GM23338 (cell line): ENCODE results near the gene DGLUCY. TPM values are rescaled to one million over a fixed set of nuclear protein-coding genes. Genes with fewer than 3 reads are reported as not detected.

Experiments
- ATAC-seq: fragments of 200-7000 bp; cut with Tn5 transposase; 3 replicates; pipeline ENCODE4 v1.9.1; 2020
- DNase-seq: peaks from one replicate; pipeline ENCODE4 v3.0.0-alpha.2; 2015; ENCODE audit warnings: low spot score
- H2AFZ ChIP-seq: fragments of 200-600 bp; sonication (generic); 2 replicates; pipeline ENCODE4 v1.8.0; 2016; ENCODE audit warnings: antibody characterized with exemption, mild to moderate bottlenecking, moderate library complexity
- H3F3A ChIP-seq: fragments of 200-600 bp; sonication (generic); replicated peaks from 2 replicates; pipeline ENCODE4 v1.8.0; 2017; ENCODE audit warnings: antibody characterized with exemption, mixed run types, low read depth
- H3K27ac ChIP-seq: fragments of 200-600 bp; sonication (generic); 2 replicates; pipeline ENCODE4 v1.6.1; 2016; ENCODE audit warnings: low read depth
- H3K27me3 ChIP-seq: fragments of 200-600 bp; sonication (generic); 2 replicates; pipeline ENCODE4 v1.8.0; 2016; ENCODE audit warnings: mild to moderate bottlenecking, mixed run types, moderate library complexity; ENCODE audit not compliant: insufficient read depth
- H3K36me3 ChIP-seq: fragments of 200-600 bp; sonication (generic); 2 replicates; pipeline ENCODE4 v1.8.0; 2016; ENCODE audit warnings: mild to moderate bottlenecking; ENCODE audit not compliant: insufficient read depth
- H3K4me1 ChIP-seq: fragments of 200-600 bp; sonication (generic); 2 replicates; pipeline ENCODE4 v1.8.0; 2016; ENCODE audit warnings: mild to moderate bottlenecking, moderate library complexity; ENCODE audit not compliant: insufficient read depth
- H3K4me2 ChIP-seq: fragments of 200-600 bp; sonication (generic); 2 replicates; pipeline ENCODE4 v1.7.1; 2017; ENCODE audit warnings: mixed run types
- H3K4me3 ChIP-seq: fragments of 200-600 bp; sonication (generic); 2 replicates; pipeline ENCODE4 v1.6.1; 2016; ENCODE audit warnings: mixed run types
- H3K79me2 ChIP-seq: fragments of 200-600 bp; sonication (generic); replicated peaks from 2 replicates; pipeline ENCODE4 v1.8.0; 2017; ENCODE audit warnings: mild to moderate bottlenecking; ENCODE audit not compliant: insufficient read depth
- H3K9me2 ChIP-seq: fragments of 200-600 bp; sonication (generic); 2 replicates; pipeline ENCODE4 v1.8.0; 2017; ENCODE audit not compliant: insufficient read depth
- H4K20me1 ChIP-seq: fragments of 200-600 bp; sonication (generic); replicated peaks from 2 replicates; pipeline ENCODE4 v1.8.0; 2017; ENCODE audit warnings: mild to moderate bottlenecking; ENCODE audit not compliant: insufficient read depth
- H3K27ac Mint-ChIP-seq: 2 replicates; pipeline ENCODE4 v1.8.0; 2020; ENCODE audit warnings: inconsistent platforms, mild to moderate bottlenecking, moderate library complexity, mixed read lengths
- H3K27me3 Mint-ChIP-seq: 3 replicates; pipeline ENCODE4 v1.8.0; 2022; ENCODE audit warnings: low read depth, mild to moderate bottlenecking, moderate library complexity, mixed read lengths, inconsistent platforms; ENCODE audit not compliant: insufficient read depth, poor library complexity
- H3K36me3 Mint-ChIP-seq: 3 replicates; pipeline ENCODE4 v1.8.0; 2021; ENCODE audit warnings: low read depth, mild to moderate bottlenecking, inconsistent platforms, moderate library complexity, mixed read lengths
- H3K4me1 Mint-ChIP-seq: 3 replicates; pipeline ENCODE4 v1.8.0; 2020; ENCODE audit warnings: mild to moderate bottlenecking, inconsistent platforms, mixed read lengths
- H3K4me3 Mint-ChIP-seq: 3 replicates; pipeline ENCODE4 v1.8.0; 2021; ENCODE audit warnings: moderate library complexity, mild to moderate bottlenecking, inconsistent platforms, mixed read lengths
- H3K9me3 Mint-ChIP-seq: 3 replicates; pipeline ENCODE4 v1.8.0; 2020; ENCODE audit warnings: moderate library complexity, mild to moderate bottlenecking, inconsistent platforms, mixed read lengths
- CREB1 ChIP-seq: fragments of 250-450 bp; sonication (Bioruptor Pico); IDR thresholded peaks from 2 replicates; pipeline ENCODE4 v1.5.0; 2020; ENCODE audit warnings: low read depth, mild to moderate bottlenecking, moderate library complexity
- EZH2phosphoT487 ChIP-seq: fragments of 200-600 bp; sonication (generic); IDR thresholded peaks from one replicate; pipeline ENCODE4 v1.8.1; 2018; ENCODE audit warnings: antibody characterized with exemption; ENCODE audit not compliant: unreplicated experiment
- POLR2AphosphoS5 ChIP-seq: IDR thresholded peaks from 2 replicates; pipeline ENCODE4 v1.6.1; 2016; ENCODE audit warnings: antibody characterized with exemption, low read depth
- STAT1 ChIP-seq: IDR thresholded peaks from one replicate; pipeline ENCODE4 v1.6.1; 2016; ENCODE audit warnings: antibody characterized with exemption; ENCODE audit not compliant: unreplicated experiment
- ZNF114 ChIP-seq: fragments of 250-450 bp; sonication (Bioruptor Pico); IDR thresholded peaks from 2 replicates; pipeline ENCODE4 v1.5.0; 2020; ENCODE audit warnings: mild to moderate bottlenecking, moderate library complexity
- ZNF331 ChIP-seq: fragments of 250-450 bp; sonication (Bioruptor Pico); IDR thresholded peaks from 2 replicates; pipeline ENCODE4 v1.5.0; 2020; ENCODE audit warnings: low read depth, mild to moderate bottlenecking, moderate library complexity
- polyA plus RNA-seq: library from polyadenylated mRNA; unstranded; fragments of >200 nt; fragmentation: Nextera tagmentation; extraction: Ambion mirVana; gene quantifications from 2 replicates; pipeline ENCODE4 v1.2.1, GENCODE V29; 2016
- total RNA-seq: library from RNA; depleted of rRNA; stranded (reverse); fragments of >200 nt; shearing (Covaris generic); gene quantifications from 2 replicates; pipeline ENCODE4 v1.2.3, GENCODE V29; 2014
- TF ChIP-seq, protein P1 (sequence below), 2 experiments: fragments of 200-600 bp in 1 of 2; sonication (generic) in 1 of 2; conservative IDR thresholded peaks; 2 replicates each; pipeline versions ENCODE4 v1.5.1 to v1.6.1; 2016 to 2017; ENCODE audit warnings: antibody characterized with exemption in 2 of 2, low read depth in 2 of 2, mild to moderate bottlenecking in 2 of 2, moderate library complexity in 1 of 2
- TF ChIP-seq, protein P2 (sequence below): IDR thresholded peaks from one replicate; pipeline ENCODE4 v1.6.1; 2018; ENCODE audit warnings: antibody characterized with exemption; ENCODE audit not compliant: unreplicated experiment
- TF ChIP-seq, protein P3 (sequence below): fragments of 250-450 bp; sonication (Bioruptor Pico); IDR thresholded peaks from 2 replicates; pipeline ENCODE4 v1.5.0; 2020; ENCODE audit warnings: mild to moderate bottlenecking, moderate library complexity

The DGLUCY gene
- total and polyA plus RNA-seq, 2 experiments from 2014 or later = 14.6 to 31.6 TPM

DNA sequence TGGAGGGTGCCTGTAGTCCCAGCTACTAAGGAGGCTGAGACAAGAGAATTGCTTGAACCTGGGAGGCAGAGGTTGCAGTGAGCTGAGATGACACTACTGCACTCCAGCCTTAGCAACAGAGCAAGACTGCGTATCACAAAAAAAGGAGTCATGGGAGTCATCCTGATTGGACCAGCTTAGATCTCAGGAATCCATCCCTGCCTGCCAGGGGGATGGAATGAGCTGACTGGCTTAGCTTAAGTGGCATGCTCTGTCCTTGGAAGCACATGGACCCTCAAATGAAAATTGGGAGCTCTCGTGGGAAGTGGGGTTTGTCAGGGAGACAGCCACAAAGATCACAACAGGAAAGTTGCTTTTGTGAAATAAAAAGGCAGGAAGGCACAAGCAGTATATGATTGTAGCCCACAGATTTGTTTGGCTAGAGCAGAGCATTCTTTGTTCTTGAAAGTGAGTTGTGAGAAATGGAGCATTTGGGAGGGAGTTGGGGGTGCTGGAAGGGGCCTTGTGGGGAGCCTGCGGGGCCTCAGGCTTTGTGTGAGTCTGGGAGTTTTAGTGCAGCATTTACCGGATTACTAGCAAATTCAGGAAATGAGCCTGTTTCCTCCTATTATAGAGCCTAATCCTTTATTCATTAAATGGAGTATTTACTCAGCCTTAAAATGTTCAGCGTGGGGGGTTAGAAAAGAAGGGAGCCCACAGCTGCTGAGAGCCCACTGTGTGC is 30.7 kb downstream of the DGLUCY start:
- Histone ChIP-seq H4K20me1 (no peaks in the 10 kb centered on the region; the same call in 1 of the 2 replicates), H3K36me3 (no peaks in the 10 kb centered on the region), H3K27me3 (no peaks in the 10 kb centered on the region), H3K4me1 (no peaks in the 10 kb centered on the region; the same call in 1 of the 2 replicates), H3F3A (no peaks in the 10 kb centered on the region), H2AFZ (no peak overlapping the region), H3K79me2 (no peaks in the 10 kb centered on the region), H3K4me2 (no peak overlapping the region), H3K9me2 (no peaks in the 10 kb centered on the region), H3K4me3 (no peak overlapping the region), H3K27ac (no peak overlapping the region)
- H3K27ac Mint-ChIP-seq = peak overlapping the region; percentile 79; the same call in 1 of the 2 replicates
- DNase-seq = no peak
- peaks cover 6% of the 10 kb centered on the region; the same call in 2 of the 3 replicates for H3K36me3 Mint-ChIP-seq
- peaks cover 7% of the 10 kb centered on the region for H3K27me3 Mint-ChIP-seq
- TF ChIP-seq POLR2AphosphoS5 (no peak), CREB1 (no peak), STAT1 (no peak), ZNF114 (no peak), EZH2phosphoT487 (no peak), ZNF331 (CRISPR knock-in tag) (no peak)
- TF ChIP-seq, protein P1, sequence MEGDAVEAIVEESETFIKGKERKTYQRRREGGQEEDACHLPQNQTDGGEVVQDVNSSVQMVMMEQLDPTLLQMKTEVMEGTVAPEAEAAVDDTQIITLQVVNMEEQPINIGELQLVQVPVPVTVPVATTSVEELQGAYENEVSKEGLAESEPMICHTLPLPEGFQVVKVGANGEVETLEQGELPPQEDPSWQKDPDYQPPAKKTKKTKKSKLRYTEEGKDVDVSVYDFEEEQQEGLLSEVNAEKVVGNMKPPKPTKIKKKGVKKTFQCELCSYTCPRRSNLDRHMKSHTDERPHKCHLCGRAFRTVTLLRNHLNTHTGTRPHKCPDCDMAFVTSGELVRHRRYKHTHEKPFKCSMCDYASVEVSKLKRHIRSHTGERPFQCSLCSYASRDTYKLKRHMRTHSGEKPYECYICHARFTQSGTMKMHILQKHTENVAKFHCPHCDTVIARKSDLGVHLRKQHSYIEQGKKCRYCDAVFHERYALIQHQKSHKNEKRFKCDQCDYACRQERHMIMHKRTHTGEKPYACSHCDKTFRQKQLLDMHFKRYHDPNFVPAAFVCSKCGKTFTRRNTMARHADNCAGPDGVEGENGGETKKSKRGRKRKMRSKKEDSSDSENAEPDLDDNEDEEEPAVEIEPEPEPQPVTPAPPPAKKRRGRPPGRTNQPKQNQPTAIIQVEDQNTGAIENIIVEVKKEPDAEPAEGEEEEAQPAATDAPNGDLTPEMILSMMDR (conservative IDR thresholded peaks at IDR 0.05; ENCODE audit: low read depth in 2 of 2) = no peak
- TF ChIP-seq, protein P2, sequence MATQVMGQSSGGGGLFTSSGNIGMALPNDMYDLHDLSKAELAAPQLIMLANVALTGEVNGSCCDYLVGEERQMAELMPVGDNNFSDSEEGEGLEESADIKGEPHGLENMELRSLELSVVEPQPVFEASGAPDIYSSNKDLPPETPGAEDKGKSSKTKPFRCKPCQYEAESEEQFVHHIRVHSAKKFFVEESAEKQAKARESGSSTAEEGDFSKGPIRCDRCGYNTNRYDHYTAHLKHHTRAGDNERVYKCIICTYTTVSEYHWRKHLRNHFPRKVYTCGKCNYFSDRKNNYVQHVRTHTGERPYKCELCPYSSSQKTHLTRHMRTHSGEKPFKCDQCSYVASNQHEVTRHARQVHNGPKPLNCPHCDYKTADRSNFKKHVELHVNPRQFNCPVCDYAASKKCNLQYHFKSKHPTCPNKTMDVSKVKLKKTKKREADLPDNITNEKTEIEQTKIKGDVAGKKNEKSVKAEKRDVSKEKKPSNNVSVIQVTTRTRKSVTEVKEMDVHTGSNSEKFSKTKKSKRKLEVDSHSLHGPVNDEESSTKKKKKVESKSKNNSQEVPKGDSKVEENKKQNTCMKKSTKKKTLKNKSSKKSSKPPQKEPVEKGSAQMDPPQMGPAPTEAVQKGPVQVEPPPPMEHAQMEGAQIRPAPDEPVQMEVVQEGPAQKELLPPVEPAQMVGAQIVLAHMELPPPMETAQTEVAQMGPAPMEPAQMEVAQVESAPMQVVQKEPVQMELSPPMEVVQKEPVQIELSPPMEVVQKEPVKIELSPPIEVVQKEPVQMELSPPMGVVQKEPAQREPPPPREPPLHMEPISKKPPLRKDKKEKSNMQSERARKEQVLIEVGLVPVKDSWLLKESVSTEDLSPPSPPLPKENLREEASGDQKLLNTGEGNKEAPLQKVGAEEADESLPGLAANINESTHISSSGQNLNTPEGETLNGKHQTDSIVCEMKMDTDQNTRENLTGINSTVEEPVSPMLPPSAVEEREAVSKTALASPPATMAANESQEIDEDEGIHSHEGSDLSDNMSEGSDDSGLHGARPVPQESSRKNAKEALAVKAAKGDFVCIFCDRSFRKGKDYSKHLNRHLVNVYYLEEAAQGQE = no peak
- TF ChIP-seq, protein P3, sequence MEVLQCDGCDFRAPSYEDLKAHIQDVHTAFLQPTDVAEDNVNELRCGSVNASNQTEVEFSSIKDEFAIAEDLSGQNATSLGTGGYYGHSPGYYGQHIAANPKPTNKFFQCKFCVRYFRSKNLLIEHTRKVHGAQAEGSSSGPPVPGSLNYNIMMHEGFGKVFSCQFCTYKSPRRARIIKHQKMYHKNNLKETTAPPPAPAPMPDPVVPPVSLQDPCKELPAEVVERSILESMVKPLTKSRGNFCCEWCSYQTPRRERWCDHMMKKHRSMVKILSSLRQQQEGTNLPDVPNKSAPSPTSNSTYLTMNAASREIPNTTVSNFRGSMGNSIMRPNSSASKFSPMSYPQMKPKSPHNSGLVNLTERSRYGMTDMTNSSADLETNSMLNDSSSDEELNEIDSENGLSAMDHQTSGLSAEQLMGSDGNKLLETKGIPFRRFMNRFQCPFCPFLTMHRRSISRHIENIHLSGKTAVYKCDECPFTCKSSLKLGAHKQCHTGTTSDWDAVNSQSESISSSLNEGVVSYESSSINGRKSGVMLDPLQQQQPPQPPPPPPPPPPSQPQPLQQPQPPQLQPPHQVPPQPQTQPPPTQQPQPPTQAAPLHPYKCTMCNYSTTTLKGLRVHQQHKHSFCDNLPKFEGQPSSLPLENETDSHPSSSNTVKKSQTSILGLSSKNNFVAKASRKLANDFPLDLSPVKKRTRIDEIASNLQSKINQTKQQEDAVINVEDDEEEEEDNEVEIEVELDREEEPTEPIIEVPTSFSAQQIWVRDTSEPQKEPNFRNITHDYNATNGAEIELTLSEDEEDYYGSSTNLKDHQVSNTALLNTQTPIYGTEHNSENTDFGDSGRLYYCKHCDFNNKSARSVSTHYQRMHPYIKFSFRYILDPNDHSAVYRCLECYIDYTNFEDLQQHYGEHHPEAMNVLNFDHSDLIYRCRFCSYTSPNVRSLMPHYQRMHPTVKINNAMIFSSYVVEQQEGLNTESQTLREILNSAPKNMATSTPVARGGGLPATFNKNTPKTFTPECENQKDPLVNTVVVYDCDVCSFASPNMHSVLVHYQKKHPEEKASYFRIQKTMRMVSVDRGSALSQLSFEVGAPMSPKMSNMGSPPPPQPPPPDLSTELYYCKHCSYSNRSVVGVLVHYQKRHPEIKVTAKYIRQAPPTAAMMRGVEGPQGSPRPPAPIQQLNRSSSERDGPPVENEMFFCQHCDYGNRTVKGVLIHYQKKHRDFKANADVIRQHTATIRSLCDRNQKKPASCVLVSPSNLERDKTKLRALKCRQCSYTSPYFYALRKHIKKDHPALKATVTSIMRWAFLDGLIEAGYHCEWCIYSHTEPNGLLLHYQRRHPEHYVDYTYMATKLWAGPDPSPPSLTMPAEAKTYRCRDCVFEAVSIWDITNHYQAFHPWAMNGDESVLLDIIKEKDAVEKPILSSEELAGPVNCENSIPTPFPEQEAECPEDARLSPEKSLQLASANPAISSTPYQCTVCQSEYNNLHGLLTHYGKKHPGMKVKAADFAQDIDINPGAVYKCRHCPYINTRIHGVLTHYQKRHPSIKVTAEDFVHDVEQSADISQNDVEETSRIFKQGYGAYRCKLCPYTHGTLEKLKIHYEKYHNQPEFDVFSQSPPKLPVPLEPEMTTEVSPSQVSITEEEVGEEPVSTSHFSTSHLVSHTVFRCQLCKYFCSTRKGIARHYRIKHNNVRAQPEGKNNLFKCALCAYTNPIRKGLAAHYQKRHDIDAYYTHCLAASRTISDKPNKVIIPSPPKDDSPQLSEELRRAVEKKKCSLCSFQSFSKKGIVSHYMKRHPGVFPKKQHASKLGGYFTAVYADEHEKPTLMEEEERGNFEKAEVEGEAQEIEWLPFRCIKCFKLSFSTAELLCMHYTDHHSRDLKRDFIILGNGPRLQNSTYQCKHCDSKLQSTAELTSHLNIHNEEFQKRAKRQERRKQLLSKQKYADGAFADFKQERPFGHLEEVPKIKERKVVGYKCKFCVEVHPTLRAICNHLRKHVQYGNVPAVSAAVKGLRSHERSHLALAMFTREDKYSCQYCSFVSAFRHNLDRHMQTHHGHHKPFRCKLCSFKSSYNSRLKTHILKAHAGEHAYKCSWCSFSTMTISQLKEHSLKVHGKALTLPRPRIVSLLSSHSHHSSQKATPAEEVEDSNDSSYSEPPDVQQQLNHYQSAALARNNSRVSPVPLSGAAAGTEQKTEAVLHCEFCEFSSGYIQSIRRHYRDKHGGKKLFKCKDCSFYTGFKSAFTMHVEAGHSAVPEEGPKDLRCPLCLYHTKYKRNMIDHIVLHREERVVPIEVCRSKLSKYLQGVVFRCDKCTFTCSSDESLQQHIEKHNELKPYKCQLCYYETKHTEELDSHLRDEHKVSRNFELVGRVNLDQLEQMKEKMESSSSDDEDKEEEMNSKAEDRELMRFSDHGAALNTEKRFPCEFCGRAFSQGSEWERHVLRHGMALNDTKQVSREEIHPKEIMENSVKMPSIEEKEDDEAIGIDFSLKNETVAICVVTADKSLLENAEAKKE = no peak
- no peaks in the 10 kb centered on the region for H3K9me3 Mint-ChIP-seq
- no peak for ATAC-seq
- peaks cover 13% of the 10 kb centered on the region for H3K4me1 Mint-ChIP-seq
- no peak overlapping the region for H3K4me3 Mint-ChIP-seq
